HFF-Myc (cell line): ENCODE results near the gene UFSP1.

Experiments
- DNase-seq: peaks from one replicate; pipeline ENCODE4 v3.0.0-alpha.2; 2011; ENCODE audit warnings: low read depth; ENCODE audit errors: extremely low read depth
- H3K4me3 ChIP-seq: replicated peaks from 2 replicates; pipeline ENCODE4 v1.5.1; 2011; ENCODE audit warnings: low read depth, mild to moderate bottlenecking, control low read depth, low read length
- TF ChIP-seq, protein P1 (sequence below): IDR thresholded peaks from 2 replicates; pipeline ENCODE4 v1.5.1; 2012; ENCODE audit warnings: mild to moderate bottlenecking, low read depth, low read length, control low read depth; ENCODE audit errors: missing control alignments

UFSP1 gene

DNA sequence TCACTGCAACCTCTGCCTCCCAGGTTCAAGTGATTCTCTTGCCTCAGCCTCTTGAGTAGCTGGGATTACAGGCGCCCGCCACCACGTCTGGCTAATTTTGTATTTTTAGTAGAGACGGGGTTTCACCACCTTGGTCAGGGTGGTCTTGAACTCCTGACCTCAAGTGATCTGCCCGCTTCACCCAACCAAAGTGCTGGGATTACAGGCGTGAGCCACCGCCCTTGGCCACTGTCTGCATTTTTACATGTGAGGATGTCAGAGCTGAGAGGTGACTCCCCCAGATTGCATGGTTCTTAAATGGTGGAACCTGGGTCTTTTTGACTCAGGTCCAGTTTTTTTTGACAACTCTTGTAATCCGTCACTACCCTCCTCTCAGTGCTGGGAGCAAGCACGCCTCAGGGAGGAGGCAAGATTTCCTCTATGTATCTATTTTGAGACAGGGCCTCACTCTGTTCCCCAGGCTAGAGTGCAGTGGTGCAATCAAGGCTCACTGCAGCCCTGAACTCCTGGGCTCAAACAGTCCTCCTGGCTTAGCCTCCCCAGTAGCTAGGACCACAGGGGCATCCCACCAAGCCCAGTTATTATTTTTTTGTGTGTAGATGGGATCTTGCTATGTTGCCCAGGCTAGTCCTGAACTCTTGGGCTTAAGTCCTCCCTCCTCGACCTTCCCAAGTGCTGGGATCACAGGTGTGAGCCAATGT lies 15.8 kb downstream of the UFSP1 start:
- DNase-seq = no peak
- TF ChIP-seq, protein P1, sequence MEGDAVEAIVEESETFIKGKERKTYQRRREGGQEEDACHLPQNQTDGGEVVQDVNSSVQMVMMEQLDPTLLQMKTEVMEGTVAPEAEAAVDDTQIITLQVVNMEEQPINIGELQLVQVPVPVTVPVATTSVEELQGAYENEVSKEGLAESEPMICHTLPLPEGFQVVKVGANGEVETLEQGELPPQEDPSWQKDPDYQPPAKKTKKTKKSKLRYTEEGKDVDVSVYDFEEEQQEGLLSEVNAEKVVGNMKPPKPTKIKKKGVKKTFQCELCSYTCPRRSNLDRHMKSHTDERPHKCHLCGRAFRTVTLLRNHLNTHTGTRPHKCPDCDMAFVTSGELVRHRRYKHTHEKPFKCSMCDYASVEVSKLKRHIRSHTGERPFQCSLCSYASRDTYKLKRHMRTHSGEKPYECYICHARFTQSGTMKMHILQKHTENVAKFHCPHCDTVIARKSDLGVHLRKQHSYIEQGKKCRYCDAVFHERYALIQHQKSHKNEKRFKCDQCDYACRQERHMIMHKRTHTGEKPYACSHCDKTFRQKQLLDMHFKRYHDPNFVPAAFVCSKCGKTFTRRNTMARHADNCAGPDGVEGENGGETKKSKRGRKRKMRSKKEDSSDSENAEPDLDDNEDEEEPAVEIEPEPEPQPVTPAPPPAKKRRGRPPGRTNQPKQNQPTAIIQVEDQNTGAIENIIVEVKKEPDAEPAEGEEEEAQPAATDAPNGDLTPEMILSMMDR = no peak
- peak overlapping the region; percentile 88 for H3K4me3 ChIP-seq

DNA sequence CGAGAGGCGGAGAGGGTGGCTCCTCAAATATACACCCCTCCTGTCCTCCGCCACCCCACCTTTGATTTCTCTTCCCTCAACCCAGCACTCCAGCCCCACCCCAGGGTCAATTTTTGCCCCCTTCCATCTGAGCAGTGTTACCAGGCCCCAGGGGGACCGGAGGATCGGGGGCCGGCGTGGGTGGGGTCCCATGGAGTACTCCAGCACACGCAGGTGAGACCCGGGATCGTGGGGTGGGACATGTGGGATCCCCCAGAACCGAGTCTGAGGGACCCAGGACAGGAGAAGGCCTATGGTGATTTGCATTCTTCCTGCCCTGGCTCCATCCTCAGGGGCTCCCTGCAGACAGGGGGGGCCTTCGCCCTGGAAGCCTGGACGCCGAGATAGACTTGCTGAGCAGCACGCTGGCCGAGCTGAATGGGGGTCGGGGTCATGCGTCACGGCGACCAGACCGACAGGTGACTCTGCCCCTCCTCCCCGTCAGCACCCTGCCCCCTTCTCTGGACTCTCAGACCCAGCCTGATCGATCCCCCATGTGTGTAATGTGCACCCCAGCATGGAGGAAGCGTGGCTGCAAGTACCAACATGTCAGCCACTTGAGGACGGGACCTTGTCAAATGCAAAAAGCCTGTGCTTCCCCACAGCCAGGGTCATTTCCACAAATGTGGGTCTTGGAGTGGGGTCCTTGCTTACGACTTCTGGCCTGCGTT lies 21.6 kb downstream of the UFSP1 start:
- TF ChIP-seq, protein P1 = no peak
- peak overlapping the region; percentile 99 for H3K4me3 ChIP-seq
- no peak for DNase-seq

DNA sequence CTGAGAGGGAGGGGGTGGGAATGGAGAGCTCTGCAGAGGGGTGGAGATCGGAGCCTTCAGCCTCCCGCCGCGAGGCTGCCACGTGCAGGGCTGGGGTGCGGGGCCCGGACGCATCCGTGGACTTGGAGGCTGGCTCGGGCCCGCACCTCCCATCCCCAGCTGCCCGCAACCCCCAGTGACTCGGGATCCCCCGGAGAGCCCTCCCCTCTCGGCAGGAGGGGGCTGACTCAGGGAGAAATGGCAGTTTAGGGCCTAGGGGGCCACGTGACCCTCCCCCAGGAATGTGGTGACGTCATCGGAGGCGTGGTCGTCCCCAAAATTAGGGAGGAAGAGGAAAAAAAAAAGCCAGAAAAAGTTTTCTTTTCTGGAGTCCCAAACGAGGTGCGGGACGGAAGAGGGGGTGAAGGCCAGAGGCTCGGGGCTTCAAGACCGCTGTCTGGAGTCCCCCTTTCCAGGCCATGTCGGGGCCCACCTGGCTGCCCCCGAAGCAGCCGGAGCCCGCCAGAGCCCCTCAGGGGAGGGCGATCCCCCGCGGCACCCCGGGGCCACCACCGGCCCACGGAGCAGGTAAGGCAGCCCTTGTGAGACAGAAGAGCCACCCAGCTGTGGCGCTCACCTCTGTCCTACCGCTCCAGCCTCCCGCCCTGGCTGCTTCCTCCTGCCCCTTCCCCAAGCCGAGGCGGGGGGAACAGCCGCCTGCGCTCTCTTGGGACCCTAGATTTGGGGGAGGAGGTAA lies 22.3 kb downstream of the UFSP1 start, which contains the start of gene TRIP6:
Gene TRIP6, plus strand, starts transcription at position 348 of the 736 bp plus-strand sequence. Its CDS starts 111 bp downstream, at position 459.
- TF ChIP-seq, protein P1 = no peak
- DNase-seq = peak; percentile 76
- H3K4me3 ChIP-seq = peak within 1 kb of the TSS; percentile 99

DNA sequence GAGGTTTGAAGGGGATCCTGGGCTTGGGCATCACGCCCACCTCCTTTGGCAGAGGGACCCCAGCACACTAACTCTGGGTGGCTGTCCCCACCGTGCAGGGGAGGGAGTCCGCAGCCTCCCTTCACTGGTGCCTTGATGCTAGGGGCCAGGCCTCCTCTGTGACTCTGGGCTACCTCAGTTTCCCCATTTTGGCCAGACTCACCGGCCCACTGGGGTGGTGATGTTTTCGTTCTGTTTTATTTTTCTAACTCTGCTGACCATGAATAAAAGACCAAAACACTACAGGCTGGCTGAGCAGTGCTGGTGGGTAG lies 22.8 kb downstream of the UFSP1 start:
- TF ChIP-seq, protein P1 = no peak
- no peak for DNase-seq
- H3K4me3 ChIP-seq = peak overlapping the region; percentile 99

DNA sequence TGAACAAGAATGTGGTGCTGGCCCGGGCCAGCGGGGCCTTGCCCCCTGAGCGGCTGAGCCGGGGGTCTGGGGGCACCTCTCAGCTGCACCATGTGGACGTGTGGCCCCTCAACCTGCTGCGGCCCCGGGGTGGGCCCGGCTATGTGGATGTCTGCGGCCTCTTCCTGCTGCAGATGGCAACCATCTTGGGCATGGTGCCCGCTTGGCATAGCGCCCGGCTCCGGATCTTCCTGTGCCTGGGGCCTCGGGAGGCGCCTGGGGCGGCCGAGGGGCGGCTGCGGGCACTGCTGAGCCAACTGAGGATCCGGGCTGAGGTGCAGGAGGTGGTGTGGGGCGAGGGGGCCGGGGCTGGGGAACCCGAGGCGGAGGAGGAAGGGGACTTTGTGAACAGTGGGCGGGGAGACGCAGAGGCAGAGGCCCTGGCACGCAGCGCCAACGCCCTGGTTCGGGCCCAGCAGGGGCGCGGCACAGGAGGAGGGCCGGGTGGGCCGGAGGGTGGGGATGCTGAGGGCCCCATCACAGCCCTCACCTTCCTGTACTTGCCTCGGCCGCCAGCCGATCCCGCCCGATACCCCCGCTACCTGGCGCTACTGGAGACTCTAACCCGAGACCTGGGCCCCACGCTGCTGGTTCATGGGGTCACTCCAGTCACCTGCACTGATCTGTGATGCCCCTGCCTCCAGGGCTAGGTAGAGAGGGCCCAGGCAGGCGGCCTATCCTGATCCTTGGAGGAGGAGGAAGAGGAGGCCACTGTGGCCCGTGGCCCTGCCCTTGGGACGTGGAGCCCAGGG lies 23.4 kb downstream of the UFSP1 start:
- H3K4me3 ChIP-seq = no peak overlapping the region
- DNase-seq = no peak

DNA sequence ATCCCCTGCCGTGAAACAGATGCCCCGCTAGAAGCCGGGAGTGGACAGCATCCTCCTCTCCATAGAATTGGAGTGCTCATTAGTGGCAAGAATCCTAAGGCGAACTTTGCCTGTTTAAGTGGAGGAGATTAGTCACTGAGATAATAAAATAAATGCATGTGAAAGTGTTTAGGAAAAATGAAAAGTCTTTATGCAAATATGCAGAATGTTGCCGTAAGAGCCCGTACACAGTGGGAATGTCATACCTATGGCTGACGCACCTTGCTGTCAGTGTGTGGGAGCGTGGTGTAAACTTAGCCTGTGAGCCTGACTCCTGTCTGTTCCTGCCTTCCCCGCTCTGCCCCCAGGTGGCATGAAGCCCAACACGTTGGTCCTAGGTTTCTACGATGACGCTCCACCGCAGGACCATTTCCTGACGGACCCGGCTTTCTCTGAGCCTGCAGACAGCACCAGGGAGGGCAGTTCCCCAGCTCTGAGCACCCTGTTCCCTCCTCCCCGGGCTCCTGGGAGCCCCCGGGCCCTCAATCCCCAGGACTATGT lies 24.1 kb downstream of the UFSP1 start:
- no peak for DNase-seq
- TF ChIP-seq, protein P1 = no peak
- H3K4me3 ChIP-seq = no peak overlapping the region

More for the DNA sequence above, 23.4 kb downstream of the UFSP1 start:
- TF ChIP-seq, protein P1 = no peak
